GM21515 (cell line): ENCODE results near the gene INTS15.

Experiments used
- ATAC-seq: cut with Tn5 transposase; IDR thresholded peaks from one replicate; pipeline ENCODE4 v1.9.1; 2021; ENCODE audit not compliant: unreplicated experiment

Gene INTS15

DNA sequence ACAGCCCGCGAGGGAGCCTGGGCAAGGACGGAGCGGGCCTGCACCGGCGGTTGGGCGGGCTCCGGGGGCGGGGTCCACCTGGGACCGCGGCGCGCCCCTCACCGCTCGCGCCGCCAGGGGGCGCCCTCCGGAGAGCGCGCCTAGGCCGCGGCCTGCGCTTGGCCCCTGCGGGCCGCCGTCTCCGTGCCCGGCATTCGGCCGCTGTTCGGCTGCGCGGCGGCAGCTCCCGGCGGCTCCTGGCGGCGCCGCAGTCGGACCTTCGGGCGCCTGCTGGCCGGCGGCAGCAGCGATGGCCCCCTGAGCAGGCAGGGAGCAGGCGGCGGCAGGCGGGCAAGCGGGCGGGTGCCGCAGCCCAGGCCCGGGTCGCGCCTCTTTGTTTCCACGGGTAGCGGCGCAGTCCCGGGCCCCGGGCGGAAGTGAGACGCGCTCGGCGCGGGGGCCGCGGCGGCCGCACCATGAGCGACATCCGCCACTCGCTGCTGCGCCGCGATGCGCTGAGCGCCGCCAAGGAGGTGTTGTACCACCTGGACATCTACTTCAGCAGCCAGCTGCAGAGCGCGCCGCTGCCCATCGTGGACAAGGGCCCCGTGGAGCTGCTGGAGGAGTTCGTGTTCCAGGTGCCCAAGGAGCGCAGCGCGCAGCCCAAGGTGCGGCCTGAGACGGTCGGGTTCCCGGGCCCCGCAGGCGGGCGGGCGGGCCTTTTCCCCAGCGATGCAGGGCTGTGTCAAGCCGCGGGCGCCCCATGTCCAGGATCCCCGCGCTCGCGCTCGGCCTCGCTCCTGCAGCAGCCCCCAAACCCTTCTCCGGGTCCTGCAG is at the start of gene INTS15:
INTS15 (plus strand) TSS at position 193 of the 816 bp plus-strand sequence; CDS start at position 456, 263 bp downstream.
- ATAC-seq, result peak; percentile 86

GRCh38 chr7:6542368-6542767 is 47.5 kb upstream of the INTS15 start:
- ATAC-seq, result no peak

- no peak for ATAC-seq
Observed at GRCh38 chr7:6545398-6546126, 44.3 kb upstream of the INTS15 start.

DNA sequence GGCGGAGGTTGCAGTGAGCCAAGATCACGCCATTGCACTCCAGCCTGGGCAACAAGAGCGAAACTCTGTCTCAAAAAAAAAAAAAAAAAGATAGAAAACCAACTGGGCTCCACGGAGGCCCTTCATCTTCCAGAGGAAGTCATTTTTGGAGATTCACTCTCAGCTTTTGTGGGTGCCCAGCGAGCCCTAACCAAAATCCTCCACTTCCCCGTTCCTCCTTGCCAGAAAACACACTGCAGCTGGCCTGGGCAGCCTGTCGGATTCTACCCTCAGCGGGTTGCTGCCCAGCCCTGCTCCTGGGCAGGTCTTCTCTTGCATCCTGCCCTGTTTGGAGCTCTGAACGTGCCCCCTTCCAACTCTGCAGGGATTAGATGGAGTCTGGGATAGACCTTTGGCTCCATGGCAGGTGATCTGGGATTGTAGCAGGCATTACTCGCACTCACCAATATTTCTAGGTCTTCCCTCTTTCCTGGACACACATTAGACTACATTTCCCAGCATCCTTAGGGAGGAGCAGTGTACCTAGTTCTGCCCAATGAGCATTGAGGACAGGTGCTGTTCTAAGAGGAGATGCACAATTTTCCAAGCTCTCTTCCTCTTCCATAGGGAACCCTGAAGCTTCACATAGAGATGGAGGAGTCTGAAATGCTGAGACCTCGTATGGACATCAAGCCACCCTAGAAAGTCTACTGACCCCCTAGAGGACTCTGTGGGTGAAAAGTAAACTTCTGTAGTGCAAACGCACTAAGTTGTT is 43.1 kb upstream of the INTS15 start:
- ATAC-seq, result no peak

DNA sequence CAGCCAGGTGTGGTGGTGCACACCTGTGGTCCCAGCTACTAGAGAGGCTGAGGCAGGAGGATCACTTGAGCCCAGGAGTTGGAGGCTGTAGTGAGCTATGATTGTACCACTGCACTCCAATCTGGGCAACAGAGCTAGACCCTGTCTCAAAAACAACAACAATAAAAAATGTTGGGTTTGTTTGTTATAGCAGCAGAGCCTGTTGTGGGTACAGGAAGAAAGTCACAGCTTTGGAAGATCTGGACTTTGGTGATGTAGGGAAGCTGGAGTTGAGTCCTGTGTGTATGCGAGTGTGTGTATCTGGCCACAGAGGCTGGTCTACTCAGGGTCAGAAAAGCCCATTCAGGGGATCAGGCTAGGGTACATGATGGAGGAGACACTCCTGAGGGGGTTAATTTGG is 42.4 kb upstream of the INTS15 start:
- ATAC-seq, result no peak

GRCh38 chr7:6551016-6551511 is 38.8 kb upstream of the INTS15 start, which contains the start of gene GRID2IP:
GRID2IP (minus strand) TSS chr7:6551461; CDS start chr7:6551436, 25 bp downstream.
- no peak for ATAC-seq

- no peak for ATAC-seq
Observed at GRCh38 chr7:6553448-6554044, 36.3 kb upstream of the INTS15 start.

- ATAC-seq, result no peak
Observed at GRCh38 chr7:6554848-6555247, 35.0 kb upstream of the INTS15 start.

GRCh38 chr7:6556196-6556595 is 33.6 kb upstream of the INTS15 start:
- ATAC-seq, result no peak

DNA sequence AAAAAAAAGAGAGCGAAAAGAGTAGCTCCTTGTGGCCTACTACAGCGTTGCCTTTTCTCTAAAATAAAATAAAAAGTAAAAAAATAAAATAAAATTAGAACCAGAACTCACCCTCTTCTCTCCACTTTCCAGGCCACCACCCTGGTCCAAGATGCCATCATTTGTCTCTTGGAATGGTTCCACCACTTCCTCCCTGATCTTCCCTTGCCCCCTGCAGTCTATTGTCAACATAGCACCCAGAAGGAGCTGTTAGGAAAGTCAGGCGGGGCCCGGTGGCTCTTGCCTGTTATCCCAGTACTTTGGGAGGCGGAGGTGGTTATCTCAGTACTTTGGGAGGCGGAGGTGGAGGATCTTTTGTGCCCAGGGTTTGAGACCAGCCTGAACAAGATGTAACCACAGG is 31.0 kb upstream of the INTS15 start:
- ATAC-seq, result no peak

DNA sequence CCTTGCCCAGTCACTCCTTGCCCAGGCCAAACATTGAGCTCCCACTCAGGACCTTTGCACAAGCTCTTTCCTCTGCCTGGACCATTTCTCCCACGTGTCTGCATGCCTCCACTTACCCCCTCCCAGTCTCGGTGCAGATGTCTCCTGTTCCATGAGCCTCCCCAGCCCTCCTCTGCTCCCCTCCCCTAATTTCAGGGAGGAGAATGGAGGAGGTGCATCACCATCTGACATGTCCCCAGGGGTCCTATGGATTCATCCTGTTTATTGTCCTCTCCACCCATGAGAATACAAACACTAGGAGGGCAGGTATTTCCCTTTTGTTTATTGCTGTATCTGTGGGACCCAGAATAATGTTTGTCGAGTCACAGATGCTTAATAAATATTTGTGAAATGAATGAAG is 29.9 kb upstream of the INTS15 start:
- no peak for ATAC-seq

DNA sequence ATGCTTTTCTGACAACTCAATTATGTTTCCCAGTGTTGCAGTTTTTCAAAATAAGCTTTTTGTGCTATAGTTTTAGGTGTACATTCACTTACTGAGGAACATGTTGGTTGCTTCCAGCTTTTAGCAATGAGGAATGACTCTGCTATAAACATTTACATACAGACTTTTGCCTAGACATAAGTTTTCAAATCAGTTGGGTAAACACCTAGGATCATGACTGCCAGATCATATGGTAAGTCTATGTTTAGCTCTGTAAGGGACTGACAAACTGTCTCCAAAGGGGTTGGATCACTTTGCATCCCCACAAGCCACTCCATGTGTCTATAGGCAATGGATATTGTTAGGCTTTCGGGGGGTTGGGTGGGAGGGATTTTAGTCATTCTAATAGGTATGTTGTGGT is 27.7 kb upstream of the INTS15 start:
- ATAC-seq, result no peak

DNA sequence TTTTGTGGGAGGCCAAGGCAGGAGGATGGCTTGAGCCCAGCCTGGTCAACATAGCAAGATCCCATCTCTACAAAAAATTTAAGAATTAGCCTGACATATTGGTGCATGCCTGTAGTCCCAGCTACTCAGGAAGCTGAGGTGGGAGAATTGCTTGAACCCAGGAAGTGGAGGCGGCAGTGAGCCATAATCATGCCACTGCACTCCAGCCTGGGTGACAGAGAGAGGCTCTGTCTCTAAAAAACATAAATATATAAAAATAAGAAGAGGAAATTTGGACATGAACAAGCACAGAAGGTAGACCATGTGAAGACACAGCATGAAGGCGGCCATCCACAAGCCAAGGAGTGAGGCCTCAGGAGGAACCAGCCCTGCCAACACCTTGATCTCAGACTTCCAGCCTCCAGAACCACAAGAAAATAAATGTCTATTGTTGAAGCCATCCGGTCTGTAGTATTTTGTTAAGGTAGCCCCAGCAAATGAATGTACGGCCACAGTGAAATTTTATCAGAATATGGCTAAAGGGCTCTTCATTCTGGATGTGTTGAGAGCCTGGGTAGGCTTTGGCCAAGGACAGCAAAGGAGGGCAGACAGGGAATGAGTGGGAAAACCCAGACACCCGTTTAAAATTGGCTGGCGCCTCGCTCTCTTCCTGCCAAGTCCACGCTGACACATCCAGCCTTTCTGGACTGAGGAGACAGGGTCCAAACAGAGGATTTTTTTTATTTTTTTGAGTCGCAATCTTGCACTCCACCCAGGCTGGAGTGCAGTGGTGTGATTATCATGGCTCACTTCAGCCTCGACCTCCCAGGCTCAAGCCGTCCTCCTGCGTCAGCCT is 25.7 kb upstream of the INTS15 start:
- no peak for ATAC-seq

GRCh38 chr7:6565655-6566054 is 24.2 kb upstream of the INTS15 start:
- ATAC-seq, result no peak

- ATAC-seq, result no peak
Observed at GRCh38 chr7:6567886-6568285, 21.9 kb upstream of the INTS15 start.

- no peak for ATAC-seq
Observed at GRCh38 chr7:6571160-6571779, 18.6 kb upstream of the INTS15 start.

DNA sequence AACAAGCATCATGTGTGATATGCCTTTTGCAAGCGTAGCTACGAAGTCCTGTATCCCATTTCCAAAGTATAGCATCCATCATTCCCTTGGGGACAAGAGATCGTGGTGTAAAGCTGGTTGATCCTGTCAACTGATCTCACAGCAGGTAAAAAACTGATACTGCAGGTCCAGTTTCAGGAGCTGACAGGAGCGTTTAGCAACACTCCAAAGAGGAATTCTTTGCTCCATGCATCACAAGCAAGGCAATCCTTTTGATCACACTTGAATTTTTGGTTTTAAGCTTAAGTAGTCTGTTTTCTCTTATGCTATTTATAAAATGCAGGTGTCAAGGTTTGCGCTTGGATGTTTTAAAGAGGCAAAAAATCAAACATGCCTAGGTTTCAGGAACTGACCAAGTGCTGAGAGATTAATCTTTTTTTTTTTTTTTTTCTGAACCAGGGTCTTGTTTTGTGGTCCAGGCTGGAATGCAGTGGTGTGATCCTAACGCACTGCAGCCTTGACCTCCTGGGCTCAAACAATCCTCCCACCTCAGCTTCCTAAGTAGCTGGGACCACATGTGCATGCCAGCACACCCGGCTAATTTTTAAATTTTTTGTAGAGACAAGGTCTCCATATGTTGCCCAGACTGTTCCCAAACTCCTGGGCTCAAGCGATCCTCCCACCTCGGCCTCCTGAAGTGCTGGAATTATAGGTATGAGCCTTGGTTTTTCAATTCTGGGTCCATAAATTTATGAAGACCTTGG is 14.4 kb upstream of the INTS15 start:
- no peak for ATAC-seq

GRCh38 chr7:6576024-6576866 is 13.6 kb upstream of the INTS15 start:
- no peak for ATAC-seq
